HG03280 (cell line): Measurements from ENCODE around the gene GUCD1.
"Not testable (repeated sequence)": the region's sequence is repeated elsewhere in the genome, so short reads cannot be mapped to it uniquely, and the experiment has no call there.

ENCODE experiments used
- ATAC-seq: cut with Tn5 transposase; IDR thresholded peaks from one replicate; pipeline ENCODE4 v1.9.1; 2021; ENCODE audit warnings: mild to moderate bottlenecking, moderate library complexity; ENCODE audit not compliant: unreplicated experiment

The GUCD1 gene

GRCh38 chr22:24530968-24531367 is 24.0 kb downstream of the GUCD1 start:
- ATAC-seq = not testable (repeated sequence)

GRCh38 chr22:24529898-24530297 is 25.0 kb downstream of the GUCD1 start:
- ATAC-seq = no peak

- no peak for ATAC-seq
Observed at GRCh38 chr22:24526191-24526590, 28.7 kb downstream of the GUCD1 start.

GRCh38 chr22:24525416-24526037 is 29.4 kb downstream of the GUCD1 start:
- ATAC-seq = peak; percentile 86

GRCh38 chr22:24523873-24524272 is 31.1 kb downstream of the GUCD1 start:
- ATAC-seq = no peak

GRCh38 chr22:24521791-24522245 is 33.1 kb downstream of the GUCD1 start:
- no peak for ATAC-seq

DNA sequence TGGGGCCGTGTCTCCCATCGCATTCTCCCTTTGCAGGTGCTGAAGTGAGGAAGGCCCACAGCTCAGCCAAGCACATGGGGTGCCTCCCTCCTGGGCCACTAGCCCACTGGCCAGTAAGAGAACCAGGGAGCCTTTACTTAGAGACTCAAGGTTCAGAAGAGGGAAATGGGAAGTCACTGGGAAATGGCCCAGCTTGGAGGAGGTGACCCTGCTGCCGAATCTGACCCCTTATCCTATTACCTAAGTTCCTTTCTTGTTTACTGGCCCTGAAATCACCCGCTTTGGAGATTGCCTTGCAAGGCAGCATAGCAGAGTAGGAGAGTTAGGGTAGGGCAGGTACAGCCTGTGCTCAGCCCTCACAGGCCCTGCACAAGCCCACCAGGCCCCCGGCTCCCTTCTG is 35.4 kb downstream of the GUCD1 start:
- no peak for ATAC-seq

GRCh38 chr22:24518771-24519485 is 36.0 kb downstream of the GUCD1 start:
- ATAC-seq = no peak

DNA sequence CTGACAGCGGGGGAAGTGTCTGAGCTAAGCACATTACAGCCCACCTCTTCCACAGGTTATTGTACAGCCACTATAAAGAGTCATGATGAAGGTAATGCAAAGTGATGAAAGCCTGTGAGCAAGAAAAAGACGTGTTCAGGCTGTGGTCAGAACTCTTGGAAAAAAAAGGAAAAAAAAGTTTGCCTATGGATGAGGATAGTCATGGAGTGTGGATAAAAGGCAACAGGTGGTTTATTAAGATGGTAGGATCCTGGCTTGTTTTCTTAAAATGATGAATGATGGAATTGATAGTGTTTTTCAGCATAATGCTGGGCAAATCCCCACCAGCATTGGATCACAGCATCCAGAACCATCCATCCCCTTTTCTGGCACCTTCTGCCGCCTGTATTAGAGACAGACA is 36.7 kb downstream of the GUCD1 start:
- ATAC-seq = no peak

DNA sequence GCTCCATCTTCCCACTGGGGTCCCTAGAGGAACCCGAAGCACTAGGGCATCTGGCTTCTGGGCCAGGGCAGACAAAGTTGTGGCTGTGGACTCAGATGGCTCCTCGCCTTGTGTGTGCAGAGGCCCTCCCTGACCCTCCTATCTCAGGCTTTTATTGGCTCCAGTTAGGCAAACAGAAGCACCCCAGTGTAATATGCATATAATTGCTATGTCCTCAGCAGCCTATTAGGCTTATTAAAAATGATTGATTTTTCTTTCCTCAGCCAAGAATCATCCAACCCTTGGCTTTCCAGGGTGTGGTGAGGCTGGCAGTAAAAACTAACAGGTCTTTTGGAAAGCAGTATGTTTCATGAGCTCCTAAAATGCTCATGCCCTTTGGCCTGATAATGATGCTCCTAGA is 37.5 kb downstream of the GUCD1 start:
- no peak for ATAC-seq

DNA sequence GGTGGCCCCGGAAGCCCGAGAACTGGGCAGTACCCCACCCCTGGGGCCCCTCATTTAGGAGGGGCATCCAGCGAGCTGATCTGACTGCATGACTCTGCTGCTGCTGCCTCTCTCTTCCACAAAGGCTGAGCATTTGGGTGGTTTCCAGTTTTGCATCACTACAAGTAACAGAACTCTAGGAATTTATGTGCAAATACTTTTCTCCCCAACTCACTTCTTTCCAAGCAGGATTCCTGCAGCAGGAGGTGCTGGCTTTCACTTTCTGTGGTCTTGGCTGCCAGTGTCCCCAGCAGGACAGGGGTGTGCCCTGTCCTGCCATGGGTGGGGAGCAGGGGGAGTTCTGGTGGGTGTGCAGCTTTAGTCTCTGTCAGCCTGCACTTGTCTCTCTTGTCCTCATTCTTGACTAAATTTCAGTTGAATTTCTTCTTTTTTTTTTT is 38.6 kb downstream of the GUCD1 start:
- ATAC-seq = no peak

GRCh38 chr22:24515027-24515338 is 40.0 kb downstream of the GUCD1 start:
- ATAC-seq = no peak

GRCh38 chr22:24514241-24515026 is 40.5 kb downstream of the GUCD1 start:
- no peak for ATAC-seq

- no peak for ATAC-seq
Observed at GRCh38 chr22:24513378-24514240, 41.3 kb downstream of the GUCD1 start.

GRCh38 chr22:24512043-24512442 is 42.9 kb downstream of the GUCD1 start:
- ATAC-seq = no peak

DNA sequence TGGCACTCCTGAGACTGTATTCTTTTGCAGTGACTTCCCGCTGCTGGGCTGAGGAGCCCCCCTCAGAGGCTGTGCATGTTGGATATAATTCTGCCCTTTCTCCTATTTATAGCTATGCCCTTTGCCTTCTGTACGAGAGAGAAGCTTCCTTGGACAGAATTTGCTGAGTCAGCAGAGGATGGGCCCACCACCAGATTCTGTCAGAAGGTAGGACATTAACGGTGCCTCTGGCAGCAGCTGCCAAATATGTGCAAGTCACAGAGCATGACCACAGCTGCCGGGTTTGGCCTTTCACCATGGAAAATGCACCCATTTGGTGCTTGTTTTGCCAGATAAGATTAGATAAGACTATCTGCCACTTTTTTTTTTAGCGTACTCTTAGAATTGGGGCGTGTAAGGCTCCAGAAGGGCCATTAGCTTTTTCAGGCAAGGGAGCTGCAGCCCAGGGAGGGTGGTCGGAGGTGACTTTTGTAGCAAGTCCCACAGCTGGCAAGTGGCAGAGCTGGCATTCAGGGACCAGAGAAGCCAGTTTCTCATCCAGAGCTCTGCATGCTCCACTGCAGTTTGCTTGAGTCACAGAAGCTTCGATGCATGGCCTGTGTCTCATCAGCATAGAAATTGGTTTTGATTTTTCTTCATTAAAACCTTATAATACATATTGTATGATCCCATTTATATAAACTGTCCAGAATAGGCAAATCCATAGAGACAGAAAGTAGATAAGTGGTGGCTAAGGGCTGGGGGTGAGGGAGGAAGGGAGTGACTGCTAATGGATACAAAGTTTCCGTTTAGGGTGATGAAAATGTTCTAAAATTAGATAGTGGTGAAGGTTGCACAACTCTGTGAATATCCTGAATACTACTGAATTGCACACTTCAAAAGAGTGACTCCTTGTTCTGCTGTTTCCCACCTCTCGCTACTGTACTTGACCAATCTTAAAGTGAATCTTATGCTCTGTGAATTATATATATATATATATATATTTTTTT is 44.0 kb downstream of the GUCD1 start:
- no peak for ATAC-seq

GRCh38 chr22:24507716-24508115 is 47.2 kb downstream of the GUCD1 start:
- ATAC-seq = no peak

GRCh38 chr22:24506802-24507438 is 48.0 kb downstream of the GUCD1 start:
- no peak for ATAC-seq
